Thoracic aorta (tissue), 2 donors: ENCODE results near the gene FCER1A. TPM values are rescaled to one million over a fixed set of nuclear protein-coding genes. Genes with fewer than 3 reads are reported as not detected.

Experiments used
- ATAC-seq: fragments of 150-250 bp; one replicate; pipeline ENCODE4 v1.8.0; 2017; ENCODE audit warnings: low read depth; ENCODE audit not compliant: insufficient number of reproducible peaks, low FRiP score
- DNase-seq: peaks from one replicate; pipeline ENCODE4 v3.0.0-alpha.2; 2020; ENCODE audit warnings: low spot score
- H3K27ac ChIP-seq, 2 donors: fragments of 200-600 bp; sonication (generic); 1 replicate in 1 of 2; 2 replicates in 1 of 2; pipeline ENCODE4 v1.5.1; 2016; ENCODE audit warnings: mild to moderate bottlenecking in 2 of 2, moderate library complexity in 2 of 2
- H3K27me3 ChIP-seq: fragments of 200-600 bp; sonication (generic); replicated peaks from 2 replicates; pipeline ENCODE4 v1.6.0; 2016; ENCODE audit warnings: mild to moderate bottlenecking; ENCODE audit not compliant: insufficient read depth
- H3K36me3 ChIP-seq: fragments of 200-600 bp; sonication (generic); one replicate; pipeline ENCODE4 v1.5.1; 2016
- H3K4me1 ChIP-seq, 2 donors: fragments of 200-600 bp; sonication (generic); 1 replicate in 1 of 2; 2 replicates in 1 of 2; pipeline versions ENCODE4 v1.5.1 to v1.6.0; 2016; ENCODE audit warnings: low read depth in 2 of 2, mild to moderate bottlenecking in 1 of 2; ENCODE audit not compliant: control insufficient read depth in 1 of 2
- H3K4me3 ChIP-seq: fragments of 200-600 bp; sonication (generic); 2 replicates; pipeline ENCODE4 v1.5.1; 2016; ENCODE audit warnings: mild to moderate bottlenecking
- H3K9me3 ChIP-seq: fragments of 200-600 bp; sonication (generic); 2 replicates; pipeline ENCODE4 v1.5.1; 2016
- CTCF ChIP-seq: fragments of 200-600 bp; sonication (generic); IDR thresholded peaks from one replicate; pipeline ENCODE4 v1.5.1; 2019; ENCODE audit warnings: antibody characterized with exemption
- total RNA-seq, 2 donors: library from RNA; depleted of rRNA; stranded (reverse); fragments of >200 nt; gene quantifications; one replicate each; pipeline versions ENCODE4 v1.1.0 to v1.2.3, GENCODE V29; 2016

The FCER1A gene
- total RNA-seq, 2 donors from 2014 or later = 2.7 to 2.8 TPM

GRCh38 chr1:159318784-159319551 lies 16.8 kb downstream of the FCER1A start:
- Histone ChIP-seq H3K36me3 (no peaks in the 10 kb centered on the region), H3K4me1 (no peaks in the 10 kb centered on the region), H3K27ac (no peak overlapping the region), H3K9me3 (no peaks in the 10 kb centered on the region), H3K4me3 (no peak overlapping the region), H3K27me3 (no peaks in the 10 kb centered on the region)
- DNase-seq = no peak
- TF ChIP-seq CTCF = no peak
- no peak for ATAC-seq

GRCh38 chr1:159334797-159335196 lies 32.7 kb downstream of the FCER1A start:
- no peaks in the 10 kb centered on the region for H3K36me3 ChIP-seq
- ATAC-seq (no peak), DNase-seq (no peak)
- H3K27me3 ChIP-seq = no peaks in the 10 kb centered on the region
- no peak for TF ChIP-seq CTCF
- H3K4me1 ChIP-seq = no peaks in the 10 kb centered on the region
- no peaks in the 10 kb centered on the region for H3K9me3 ChIP-seq
- H3K27ac ChIP-seq = no peak overlapping the region
- no peak overlapping the region for H3K4me3 ChIP-seq

- Histone ChIP-seq H3K27ac (no peak overlapping the region), H3K9me3 (no peaks in the 10 kb centered on the region), H3K27me3 (no peaks in the 10 kb centered on the region), H3K4me3 (no peak overlapping the region), H3K4me1 (no peaks in the 10 kb centered on the region), H3K36me3 (no peaks in the 10 kb centered on the region)
- DNase-seq (no peak), ATAC-seq (no peak)
- TF ChIP-seq CTCF = no peak
Observed at GRCh38 chr1:159338018-159338417, 35.9 kb downstream of the FCER1A start.

GRCh38 chr1:159339536-159339935 lies 37.4 kb downstream of the FCER1A start:
- no peak for DNase-seq
- Histone ChIP-seq H3K36me3 (no peaks in the 10 kb centered on the region), H3K4me1 (no peaks in the 10 kb centered on the region), H3K27ac (no peak overlapping the region), H3K4me3 (no peak overlapping the region), H3K9me3 (no peaks in the 10 kb centered on the region), H3K27me3 (no peaks in the 10 kb centered on the region)
- no peak for ATAC-seq
- TF ChIP-seq CTCF = no peak

- DNase-seq = no peak
- TF ChIP-seq CTCF = no peak
- no peaks in the 10 kb centered on the region for H3K4me1 ChIP-seq
- H3K4me3 ChIP-seq = no peak overlapping the region
- no peak for ATAC-seq
- no peaks in the 10 kb centered on the region for H3K36me3 ChIP-seq
- H3K27me3 ChIP-seq = no peaks in the 10 kb centered on the region
- no peaks in the 10 kb centered on the region for H3K9me3 ChIP-seq
- H3K27ac ChIP-seq = no peak overlapping the region
Observed at GRCh38 chr1:159341736-159342135, 39.6 kb downstream of the FCER1A start.
